Skin of body (tissue), 2 donors: ENCODE results near the gene OTUD4. TPM values are rescaled to one million over a fixed set of nuclear protein-coding genes. Genes with fewer than 3 reads are reported as not detected.
"Not testable (repeated sequence)": the region's sequence is repeated elsewhere in the genome, so short reads cannot be mapped to it uniquely, and the experiment has no call there.

Source experiments
- DNase-seq: peaks from one replicate; lab custom pipeline; 2025; lab: John Stamatoyannopoulos, UW
- total RNA-seq: library from RNA; depleted of rRNA; stranded (reverse); fragments of >200 nt; gene quantifications from one replicate; pipeline ENCODE4 v1.2.3, GENCODE V29; 2014

OTUD4 gene
- 43.5 TPM for total RNA-seq

- peak; percentile 96 for DNase-seq
Measured at GRCh38 chr4:145180298-145181090, at the start of gene OTUD4. Gene OTUD4, minus strand, starts transcription at chr4:145180589. Its CDS starts 616 bp downstream, at chr4:145179973.

DNA sequence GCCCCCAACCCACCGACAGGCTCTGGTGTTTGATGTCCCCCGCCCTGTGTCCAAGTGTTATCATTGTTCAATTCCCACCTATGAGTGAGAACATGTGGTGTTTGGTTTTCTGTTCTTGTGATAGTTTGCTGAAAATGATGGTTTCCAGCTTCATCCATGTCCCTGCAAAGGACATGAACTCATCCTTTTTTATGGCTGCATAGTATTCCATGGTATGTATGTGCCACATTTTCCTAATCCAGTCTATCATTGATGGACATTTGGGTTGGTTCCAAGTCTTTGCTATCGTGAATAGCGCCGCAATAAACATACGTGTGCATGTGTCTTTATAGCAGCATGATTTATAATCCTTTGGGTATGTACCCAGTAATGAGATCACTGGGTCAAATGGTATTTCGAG, 42.8 kb upstream of the OTUD4 start:
- not testable (repeated sequence) for DNase-seq

- not testable (repeated sequence) for DNase-seq
Measured at GRCh38 chr4:145221529-145221928, 41.1 kb upstream of the OTUD4 start.

- DNase-seq = no peak
Measured at GRCh38 chr4:145219090-145219489, 38.7 kb upstream of the OTUD4 start.

DNA sequence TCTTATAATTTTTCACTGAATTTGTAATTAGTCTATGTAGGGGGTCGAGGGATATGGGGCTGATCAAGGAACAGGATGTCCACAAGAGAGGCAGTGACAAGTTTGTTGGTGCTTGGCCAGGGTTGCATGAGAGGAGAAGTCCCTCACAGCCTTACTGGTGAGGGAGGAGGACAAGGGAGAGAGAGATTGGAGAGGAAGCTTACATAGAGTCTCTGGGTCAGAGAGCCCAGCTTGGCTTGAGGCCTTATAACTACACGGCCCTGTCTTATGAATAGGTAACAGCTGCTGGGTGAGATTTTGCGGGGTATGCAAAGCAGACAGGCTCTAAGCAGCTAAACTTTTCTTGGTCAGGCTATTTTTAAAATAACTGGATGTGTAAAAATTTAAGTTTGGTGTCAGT, 37.9 kb upstream of the OTUD4 start:
- no peak for DNase-seq

DNA sequence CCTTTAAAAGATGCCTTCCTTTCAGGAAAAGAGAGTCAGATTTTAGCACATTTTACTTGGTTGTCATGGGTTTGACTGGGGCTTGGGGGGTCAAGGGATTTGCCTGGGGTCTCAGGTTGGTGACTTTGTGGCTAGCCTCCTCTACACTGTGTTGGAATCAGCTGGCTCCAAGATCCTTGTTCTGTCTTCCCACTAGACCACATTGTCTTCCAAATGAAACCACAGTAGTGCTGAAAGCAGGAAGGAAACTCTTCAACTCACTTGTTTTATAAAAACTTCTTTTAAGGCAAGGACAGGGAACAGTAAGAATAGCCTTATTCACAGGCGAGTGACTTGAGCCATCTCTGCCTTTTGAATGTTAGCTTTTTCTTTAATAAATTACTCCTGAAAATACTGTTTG, 37.0 kb upstream of the OTUD4 start:
- no peak for DNase-seq

DNA sequence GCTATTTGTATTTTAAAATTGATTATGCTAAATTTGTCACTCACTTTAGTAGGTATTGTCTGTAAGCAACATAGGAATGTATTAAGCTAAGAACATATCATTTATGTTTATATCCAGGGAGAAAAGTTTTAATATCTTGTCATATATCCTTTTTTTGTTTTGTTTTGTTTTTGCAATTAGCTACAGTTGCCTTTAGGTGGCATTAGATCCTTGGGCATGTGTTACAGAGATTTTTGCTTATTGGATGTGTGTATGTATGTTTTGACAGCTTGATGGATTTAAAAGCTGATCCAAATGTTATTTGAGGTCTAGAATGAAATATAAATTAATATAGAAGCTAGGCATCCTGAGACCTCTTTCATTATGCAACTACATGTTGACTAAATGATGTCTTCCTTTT, 36.1 kb upstream of the OTUD4 start:
- peak; percentile 31 for DNase-seq

GRCh38 chr4:145213245-145213644, 32.9 kb upstream of the OTUD4 start:
- no peak for DNase-seq

DNA sequence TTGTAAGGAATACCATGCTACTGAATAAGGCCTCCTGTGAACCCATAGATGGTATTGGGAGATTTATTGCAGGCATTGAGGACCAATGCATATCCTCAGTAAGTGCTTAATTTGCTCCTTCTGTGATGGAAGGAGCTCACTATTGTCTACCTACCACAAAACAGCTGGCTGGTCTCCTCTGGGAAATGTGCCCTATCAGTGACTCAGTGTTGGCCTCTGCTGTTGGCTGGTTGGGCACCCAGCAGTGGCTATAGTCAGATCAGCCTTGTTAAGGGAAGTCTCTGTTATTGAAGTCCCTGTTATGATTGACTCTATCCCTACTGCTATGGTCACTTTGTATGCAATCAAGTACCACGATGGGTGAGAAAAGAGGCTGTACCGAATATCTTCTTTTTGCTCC, 27.5 kb upstream of the OTUD4 start:
- no peak for DNase-seq

- DNase-seq = no peak
Measured at GRCh38 chr4:145203410-145203809, 23.0 kb upstream of the OTUD4 start.

GRCh38 chr4:145200366-145200765, 20.0 kb upstream of the OTUD4 start:
- DNase-seq = no peak

GRCh38 chr4:145199051-145199716, 18.8 kb upstream of the OTUD4 start:
- DNase-seq = no peak

- DNase-seq = no peak
Measured at GRCh38 chr4:145196747-145197146, 16.4 kb upstream of the OTUD4 start.

DNA sequence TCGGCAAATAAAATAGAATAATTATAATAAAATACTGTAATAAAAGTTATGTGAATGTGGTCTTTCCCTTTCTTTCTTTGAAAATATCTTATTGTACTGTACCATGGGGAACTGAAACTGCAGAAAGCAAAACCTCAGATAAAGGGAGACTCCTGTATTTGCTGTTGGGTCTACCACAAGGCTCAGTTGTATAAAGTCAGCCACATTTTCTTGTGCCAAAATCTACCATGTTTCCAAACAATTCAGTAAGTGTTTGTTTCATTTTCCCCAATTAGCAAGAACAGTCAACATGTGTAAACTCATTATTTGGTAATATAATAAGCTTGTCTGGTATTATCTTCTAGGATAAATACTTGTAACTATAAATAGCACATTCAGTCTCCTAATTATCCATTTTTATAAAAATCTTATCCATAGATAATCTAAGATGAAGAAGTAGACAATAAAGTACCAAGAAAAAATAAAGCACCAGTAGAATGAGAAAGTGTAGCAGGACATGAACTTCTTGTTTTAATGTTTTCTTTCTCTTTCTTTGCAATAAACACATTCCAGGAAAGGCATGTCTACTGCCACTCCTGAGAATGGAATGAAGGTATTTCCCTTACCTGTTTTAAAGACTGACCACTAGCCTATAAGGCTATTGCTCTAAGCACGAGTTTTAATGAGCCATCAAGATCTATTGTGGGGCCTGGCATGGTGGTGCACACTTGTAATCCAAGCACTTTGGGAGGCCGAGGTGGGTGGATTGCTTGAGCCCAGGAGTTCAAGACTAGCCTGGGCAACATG, 15.0 kb upstream of the OTUD4 start:
- no peak for DNase-seq

GRCh38 chr4:145189981-145190380, 9.6 kb upstream of the OTUD4 start:
- no peak for DNase-seq

GRCh38 chr4:145186729-145187128, 6.3 kb upstream of the OTUD4 start:
- DNase-seq = no peak

DNA sequence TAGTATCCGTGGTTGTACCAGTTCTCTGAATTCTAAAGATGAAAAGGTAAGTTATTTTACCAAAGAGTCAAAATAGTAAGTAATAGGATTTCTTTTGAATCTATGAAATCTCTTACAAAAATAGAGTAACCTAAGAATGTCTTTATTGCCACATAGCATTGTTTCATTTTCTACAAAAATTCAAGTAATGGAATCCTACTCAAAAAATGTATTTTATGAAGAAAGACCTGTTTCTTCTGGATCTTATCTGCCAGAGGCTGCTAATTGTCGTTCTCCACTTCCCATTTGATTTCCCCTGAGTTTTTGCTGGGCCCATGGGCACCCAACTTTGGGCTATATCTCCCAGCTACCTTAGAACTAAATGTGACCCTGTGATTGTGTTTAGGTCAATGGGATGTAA, 3.2 kb upstream of the OTUD4 start:
- DNase-seq = no peak

DNA sequence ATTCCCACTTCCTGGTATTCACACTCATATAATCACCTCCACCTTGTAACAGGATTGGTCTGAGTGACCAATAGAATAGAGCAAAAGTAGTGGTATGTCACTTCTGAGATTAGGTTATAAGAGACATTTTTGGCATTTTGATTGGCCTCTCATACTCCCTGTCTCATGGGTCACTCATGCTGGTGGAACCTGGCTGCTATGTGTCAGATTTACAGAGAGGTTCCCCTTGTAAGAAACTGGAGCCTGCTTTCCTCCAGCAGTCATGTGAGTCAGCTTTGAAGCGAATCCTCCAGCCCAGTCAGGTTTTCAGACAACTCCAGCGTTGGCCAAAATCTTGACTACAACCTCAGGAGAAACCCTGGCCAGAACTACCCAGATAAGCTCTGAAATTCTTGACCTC, 2.6 kb upstream of the OTUD4 start:
- DNase-seq = no peak

GRCh38 chr4:145182222-145182621, 1.8 kb upstream of the OTUD4 start:
- no peak for DNase-seq

DNA sequence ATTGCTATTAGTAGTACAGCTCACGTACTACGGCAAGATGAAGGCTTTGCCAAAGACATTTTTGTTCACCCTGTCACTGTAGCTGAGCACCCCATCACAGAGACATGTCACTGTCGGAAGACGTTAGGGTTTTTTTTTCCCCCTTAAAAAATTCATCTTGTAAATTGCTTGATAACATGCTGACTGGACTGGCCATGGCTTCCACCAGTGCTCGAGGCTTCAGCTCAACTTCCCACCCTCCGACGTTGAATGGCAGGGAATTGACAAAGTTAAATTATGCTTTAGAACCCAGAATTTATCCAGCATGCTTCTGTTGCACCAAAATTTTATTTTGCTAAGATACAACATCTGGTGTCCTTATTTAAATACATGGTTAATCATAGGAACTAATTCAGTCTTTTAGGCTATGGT, 707 bp upstream of the OTUD4 start:
- peak; percentile 48 for DNase-seq

- not testable (repeated sequence) for DNase-seq
Measured at GRCh38 chr4:145179861-145180297, 510 bp downstream of the OTUD4 start.

GRCh38 chr4:145179281-145179860, 1.0 kb downstream of the OTUD4 start:
- peak; percentile 53 for DNase-seq
